WTC11 (cell line): Measurements from ENCODE around the gene NOTCH2. TPM values are rescaled to one million over a fixed set of nuclear protein-coding genes. Genes with fewer than 3 reads are reported as not detected.

Experiments
- ATAC-seq: fragments of 200-7000 bp; cut with Tn5 transposase; 2 replicates; pipeline ENCODE4 v1.10.0; 2021; ENCODE audit warnings: mild to moderate bottlenecking, moderate library complexity
- CTCF ChIA-PET: fragments of 300-600 bp; sonication (Branson Sonifier 250); formaldehyde crosslinking; loops from one replicate; lab custom pipeline; 2021; ENCODE audit warnings: antibody characterized with exemption; lab: Charles Lee
- POLR2A ChIA-PET: fragments of 350-600 bp; sonication (Branson Sonifier 250); formaldehyde crosslinking; loops from one replicate; lab custom pipeline; 2021; ENCODE audit warnings: antibody characterized with exemption; lab: Charles Lee
- DNase-seq: peaks from one replicate; pipeline ENCODE4 v3.0.0; 2021; ENCODE audit warnings: low spot score
- H3K27ac Mint-ChIP-seq: 2 replicates; pipeline ENCODE4 v1.8.0; 2021; ENCODE audit warnings: mixed read lengths
- H3K27me3 Mint-ChIP-seq: 2 replicates; pipeline ENCODE4 v1.8.0; 2021; ENCODE audit warnings: low read depth, mild to moderate bottlenecking, moderate library complexity, mixed read lengths
- H3K36me3 Mint-ChIP-seq: 2 replicates; pipeline ENCODE4 v1.8.0; 2021; ENCODE audit warnings: mixed read lengths
- H3K4me1 Mint-ChIP-seq: 2 replicates; pipeline ENCODE4 v1.8.0; 2022; ENCODE audit warnings: mixed read lengths
- H3K4me3 Mint-ChIP-seq: 2 replicates; pipeline ENCODE4 v1.8.0; 2021; ENCODE audit warnings: mild to moderate bottlenecking, moderate library complexity, mixed read lengths
- H3K9me3 Mint-ChIP-seq: 2 replicates; pipeline ENCODE4 v1.8.0; 2021; ENCODE audit warnings: mixed read lengths
- CDX4 ChIP-seq: fragments of 250-450 bp; sonication (Bioruptor Pico); IDR thresholded peaks from 2 replicates; pipeline ENCODE4 v1.9.0; 2021; ENCODE audit warnings: moderate library complexity, mild to moderate bottlenecking, inconsistent platforms, borderline replicate concordance
- CREB1 ChIP-seq: sonication (generic); formaldehyde crosslinking; IDR thresholded peaks from 2 replicates; pipeline ENCODE4 v1.8.0; 2023; ENCODE audit warnings: mild to moderate bottlenecking, missing genetic modification reagents
- E2F5 ChIP-seq: sonication (generic); formaldehyde crosslinking; IDR thresholded peaks from 2 replicates; pipeline ENCODE4 v1.8.1; 2022; ENCODE audit warnings: mild to moderate bottlenecking, moderate library complexity, missing genetic modification reagents
- ERG ChIP-seq: fragments of 250-450 bp; sonication (Bioruptor Pico); IDR thresholded peaks from 2 replicates; pipeline ENCODE4 v1.8.0; 2021; ENCODE audit warnings: mild to moderate bottlenecking
- ETV6 ChIP-seq: sonication (generic); formaldehyde crosslinking; IDR thresholded peaks from 2 replicates; pipeline ENCODE4 v1.8.1; 2022; ENCODE audit warnings: mild to moderate bottlenecking, missing genetic modification reagents
- FOXJ3 ChIP-seq: sonication (generic); formaldehyde crosslinking; IDR thresholded peaks from 2 replicates; pipeline ENCODE4 v1.9.0; 2021; ENCODE audit warnings: missing genetic modification reagents, mild to moderate bottlenecking, borderline replicate concordance
- GABPB1 ChIP-seq: sonication (generic); formaldehyde crosslinking; IDR thresholded peaks from 2 replicates; pipeline ENCODE4 v1.8.1; 2023; ENCODE audit warnings: mild to moderate bottlenecking, missing genetic modification reagents
- GRHL2 ChIP-seq: fragments of 250-450 bp; sonication (Bioruptor Pico); IDR thresholded peaks from 2 replicates; pipeline ENCODE4 v1.8.0; 2022; ENCODE audit warnings: mild to moderate bottlenecking, moderate library complexity; ENCODE audit not compliant: insufficient replicate concordance, severe bottlenecking
- JAZF1 ChIP-seq: fragments of 250-450 bp; sonication (Bioruptor Pico); IDR thresholded peaks from 2 replicates; pipeline ENCODE4 v1.9.0; 2021; ENCODE audit warnings: moderate library complexity, mild to moderate bottlenecking, inconsistent platforms
- NR1H2 ChIP-seq: sonication (generic); formaldehyde crosslinking; IDR thresholded peaks from 2 replicates; pipeline ENCODE4 v1.9.0; 2021; ENCODE audit warnings: mild to moderate bottlenecking, moderate library complexity, missing genetic modification reagents
- NR2C2 ChIP-seq: sonication (generic); formaldehyde crosslinking; IDR thresholded peaks from 2 replicates; pipeline ENCODE4 v1.8.0; 2022; ENCODE audit warnings: mild to moderate bottlenecking, missing genetic modification reagents
- PREB ChIP-seq: sonication (generic); formaldehyde crosslinking; IDR thresholded peaks from 2 replicates; pipeline ENCODE4 v1.8.1; 2022; ENCODE audit warnings: mild to moderate bottlenecking, missing genetic modification reagents, moderate library complexity, borderline replicate concordance
- RELA ChIP-seq: sonication (generic); formaldehyde crosslinking; IDR thresholded peaks from 2 replicates; pipeline ENCODE4 v1.8.1; 2022; ENCODE audit warnings: missing genetic modification reagents, mild to moderate bottlenecking, borderline replicate concordance
- RORB ChIP-seq: fragments of 250-450 bp; sonication (Bioruptor Pico); IDR thresholded peaks from 2 replicates; pipeline ENCODE4 v1.9.0; 2021; ENCODE audit warnings: mild to moderate bottlenecking
- STAT6 ChIP-seq: sonication (generic); formaldehyde crosslinking; conservative IDR thresholded peaks from 2 replicates; pipeline ENCODE4 v1.8.1; 2023; ENCODE audit warnings: mild to moderate bottlenecking, low read depth, missing genetic modification reagents, moderate library complexity
- ZBTB21 ChIP-seq: sonication (generic); formaldehyde crosslinking; IDR thresholded peaks from 2 replicates; pipeline ENCODE4 v1.8.1; 2023; ENCODE audit warnings: mild to moderate bottlenecking, missing genetic modification reagents, borderline replicate concordance
- ZNF263 ChIP-seq: sonication (generic); formaldehyde crosslinking; IDR thresholded peaks from 2 replicates; pipeline ENCODE4 v1.8.1; 2022; ENCODE audit warnings: low read depth, mild to moderate bottlenecking, moderate library complexity, missing genetic modification reagents
- ZNF396 ChIP-seq: fragments of 250-450 bp; sonication (Bioruptor Pico); IDR thresholded peaks from 2 replicates; pipeline ENCODE4 v1.8.0; 2021; ENCODE audit warnings: mild to moderate bottlenecking, moderate library complexity, borderline replicate concordance
- total RNA-seq: library from RNA; stranded (reverse); gene quantifications from 3 replicates; pipeline ENCODE4 v1.2.3, GENCODE V29; 2021
- TF ChIP-seq, protein P1 (sequence below): fragments of 250-450 bp; sonication (Bioruptor Pico); IDR thresholded peaks from 2 replicates; pipeline ENCODE4 v2.1.2; 2022; ENCODE audit warnings: mild to moderate bottlenecking, moderate library complexity
- TF ChIP-seq, protein P2 (sequence below): sonication (generic); formaldehyde crosslinking; IDR thresholded peaks from 2 replicates; pipeline ENCODE4 v1.8.1; 2022; ENCODE audit warnings: low read depth, mild to moderate bottlenecking, moderate library complexity, missing genetic modification reagents, borderline replicate concordance

Gene NOTCH2
- total RNA-seq, 1 experiment from 2014 or later, result 60.9 TPM

- DNase-seq (no peak), ATAC-seq (no peak)
- Mint-ChIP-seq H3K4me1 (no peaks in the 10 kb centered on the region), H3K36me3 (peaks cover 32% of the 10 kb centered on the region), H3K27me3 (no peaks in the 10 kb centered on the region), H3K9me3 (no peaks in the 10 kb centered on the region), H3K4me3 (no peak overlapping the region), H3K27ac (no peak overlapping the region; the same call in 1 of the 2 replicates)
- ChIA-PET POLR2A (no interaction called here), CTCF (interaction anchor here (0.9 kb wide), 1 partner anchor 30 kb away, joined by 3 read pairs; the partner anchor contains the start of gene ADAM30)
- no peak for TF ChIP-seq NR1H2 (CRISPR knock-in tag)
- no peak for TF ChIP-seq ZBTB21
- no peak for TF ChIP-seq CDX4 (CRISPR knock-in tag)
- TF ChIP-seq RORB (CRISPR knock-in tag), result no peak
- TF ChIP-seq ZNF263 (CRISPR knock-in tag), result no peak
- TF ChIP-seq ERG (CRISPR knock-in tag), result no peak
- TF ChIP-seq STAT6 (CRISPR knock-in tag), result no peak
These were observed 142.9 kb downstream of the NOTCH2 start for GRCh38 chr1:119926553-119926952.

DNA sequence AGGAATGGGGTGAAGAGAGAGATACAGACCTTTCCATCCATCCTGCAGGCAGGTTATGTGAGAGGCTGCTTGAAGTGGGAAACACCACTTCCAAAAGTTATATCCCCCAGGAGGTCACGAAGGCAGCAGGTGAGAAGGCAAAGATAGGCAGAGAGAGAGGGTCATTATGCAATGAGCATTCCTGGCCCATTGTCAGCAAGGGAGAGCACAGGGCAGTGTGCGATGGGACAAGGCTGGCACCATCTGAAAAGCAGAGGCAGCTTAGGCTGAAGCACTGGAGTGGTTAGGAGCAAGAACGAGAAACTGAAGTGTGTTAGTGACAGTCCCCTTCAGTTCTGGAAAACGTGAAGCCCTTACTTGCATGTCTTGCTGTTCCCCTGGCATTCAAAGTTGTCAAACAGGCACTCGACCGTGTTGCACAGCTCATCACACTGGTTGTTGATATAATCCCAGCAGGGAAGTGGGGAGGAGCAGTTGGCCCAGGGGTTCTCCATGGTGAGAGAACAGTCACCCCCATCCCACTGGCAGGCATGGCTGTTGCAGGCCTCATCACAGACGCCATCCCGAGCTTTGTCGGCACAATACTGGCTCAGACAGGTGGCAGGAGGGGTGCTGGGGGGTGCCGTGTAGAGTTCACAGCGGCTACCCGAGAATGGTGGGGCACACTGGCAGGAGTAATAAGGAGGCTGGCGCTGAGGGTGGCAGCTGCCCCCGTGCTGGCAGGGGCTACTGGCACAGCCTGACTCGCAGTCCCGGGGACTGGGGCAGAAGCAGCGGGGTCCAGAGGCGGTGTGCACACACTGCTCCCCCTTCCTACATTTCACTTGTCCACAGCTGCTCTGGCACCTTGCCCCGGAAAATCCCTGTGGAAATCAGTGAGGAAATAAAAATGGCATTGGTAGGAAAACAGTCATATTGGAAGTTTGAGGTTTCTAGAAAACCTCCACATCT lies 144.2 kb downstream of the NOTCH2 start:
- Mint-ChIP-seq H3K36me3 (peaks cover 36% of the 10 kb centered on the region), H3K4me1 (no peaks in the 10 kb centered on the region), H3K27me3 (no peaks in the 10 kb centered on the region), H3K4me3 (no peak overlapping the region), H3K27ac (no peak overlapping the region), H3K9me3 (no peaks in the 10 kb centered on the region)
- ChIA-PET CTCF (interaction anchor here (0.9 to 1.3 kb wide), 2 partner anchors 22 to 29 kb away, joined by 4 to 6 read pairs; partner anchors contain the start of gene ADAM30), POLR2A (no interaction called here)
- no peak for DNase-seq
- TF ChIP-seq E2F5 (CRISPR knock-in tag), result no peak
- TF ChIP-seq FOXJ3 (CRISPR knock-in tag), result no peak
- no peak for TF ChIP-seq GRHL2 (CRISPR knock-in tag)
- TF ChIP-seq ETV6, result no peak
- no peak for TF ChIP-seq NR2C2 (CRISPR knock-in tag)
- no peak for TF ChIP-seq PREB
- TF ChIP-seq RELA (CRISPR knock-in tag), result no peak
- TF ChIP-seq ZNF396 (CRISPR knock-in tag), result no peak
- no peak for TF ChIP-seq ZNF263 (CRISPR knock-in tag)
- no peak for TF ChIP-seq GABPB1 (CRISPR knock-in tag)
- TF ChIP-seq, protein P1, sequence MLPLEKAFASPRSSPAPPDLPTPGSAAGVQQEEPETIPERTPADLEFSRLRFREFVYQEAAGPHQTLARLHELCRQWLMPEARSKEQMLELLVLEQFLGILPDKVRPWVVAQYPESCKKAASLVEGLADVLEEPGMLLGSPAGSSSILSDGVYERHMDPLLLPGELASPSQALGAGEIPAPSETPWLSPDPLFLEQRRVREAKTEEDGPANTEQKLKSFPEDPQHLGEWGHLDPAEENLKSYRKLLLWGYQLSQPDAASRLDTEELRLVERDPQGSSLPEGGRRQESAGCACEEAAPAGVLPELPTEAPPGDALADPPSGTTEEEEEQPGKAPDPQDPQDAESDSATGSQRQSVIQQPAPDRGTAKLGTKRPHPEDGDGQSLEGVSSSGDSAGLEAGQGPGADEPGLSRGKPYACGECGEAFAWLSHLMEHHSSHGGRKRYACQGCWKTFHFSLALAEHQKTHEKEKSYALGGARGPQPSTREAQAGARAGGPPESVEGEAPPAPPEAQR (CRISPR knock-in tag), result no peak
- no peak for TF ChIP-seq JAZF1 (CRISPR knock-in tag)
- no peak for TF ChIP-seq ZBTB21
- TF ChIP-seq CREB1 (CRISPR knock-in tag), result no peak
- TF ChIP-seq, protein P2, sequence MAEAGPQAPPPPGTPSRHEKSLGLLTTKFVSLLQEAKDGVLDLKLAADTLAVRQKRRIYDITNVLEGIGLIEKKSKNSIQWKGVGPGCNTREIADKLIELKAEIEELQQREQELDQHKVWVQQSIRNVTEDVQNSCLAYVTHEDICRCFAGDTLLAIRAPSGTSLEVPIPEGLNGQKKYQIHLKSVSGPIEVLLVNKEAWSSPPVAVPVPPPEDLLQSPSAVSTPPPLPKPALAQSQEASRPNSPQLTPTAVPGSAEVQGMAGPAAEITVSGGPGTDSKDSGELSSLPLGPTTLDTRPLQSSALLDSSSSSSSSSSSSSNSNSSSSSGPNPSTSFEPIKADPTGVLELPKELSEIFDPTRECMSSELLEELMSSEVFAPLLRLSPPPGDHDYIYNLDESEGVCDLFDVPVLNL (CRISPR knock-in tag), result no peak
- ATAC-seq, result no peak
